SK-N-DZ (cell line): ENCODE results near the gene BTBD2.
"Not testable (repeated sequence)": the region's sequence is repeated elsewhere in the genome, so short reads cannot be mapped to it uniquely, and the experiment has no call there.

Source experiments
- DNase-seq: peaks from one replicate; pipeline ENCODE4 v3.0.0-alpha.2; 2015; ENCODE audit warnings: low spot score

Gene BTBD2

DNA sequence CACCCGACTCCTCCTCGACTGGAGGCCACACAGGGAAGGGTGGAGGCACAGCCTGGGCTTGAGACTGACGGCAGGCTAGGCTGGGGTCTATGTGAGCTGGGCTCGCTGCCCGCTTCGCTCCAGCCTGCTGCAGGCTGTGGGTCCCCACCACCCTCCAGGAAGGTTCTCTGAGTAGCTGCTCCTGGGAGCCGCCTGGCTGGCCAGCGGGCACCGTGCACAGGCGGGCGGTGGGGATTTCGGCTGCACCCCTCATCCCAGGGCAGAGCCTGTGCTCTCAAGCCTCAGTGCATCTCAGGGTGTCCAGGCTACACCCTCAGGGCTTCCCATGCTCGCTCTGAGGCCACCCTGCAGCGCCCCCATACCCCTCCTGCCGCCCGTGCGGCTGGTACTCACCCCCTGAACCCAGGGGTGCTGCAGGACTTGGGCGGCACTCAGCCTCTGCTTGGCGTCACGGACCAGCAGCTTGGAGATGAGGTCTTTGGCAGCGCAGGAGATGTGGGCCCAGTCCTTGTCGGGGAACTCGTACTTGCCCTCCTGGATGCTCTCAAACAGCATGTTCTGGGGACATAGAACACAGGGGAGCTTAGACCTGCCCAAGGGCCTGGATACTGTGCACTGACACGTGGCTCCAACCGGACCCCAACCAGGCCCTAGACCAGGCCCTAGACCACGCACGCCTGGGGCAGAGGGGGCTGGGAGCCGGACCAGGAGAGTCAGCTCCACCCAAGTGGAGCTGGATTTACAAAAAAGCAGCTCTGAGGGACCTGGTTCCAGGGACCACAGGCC, 25.3 kb upstream of the BTBD2 start:
- no peak for DNase-seq

DNA sequence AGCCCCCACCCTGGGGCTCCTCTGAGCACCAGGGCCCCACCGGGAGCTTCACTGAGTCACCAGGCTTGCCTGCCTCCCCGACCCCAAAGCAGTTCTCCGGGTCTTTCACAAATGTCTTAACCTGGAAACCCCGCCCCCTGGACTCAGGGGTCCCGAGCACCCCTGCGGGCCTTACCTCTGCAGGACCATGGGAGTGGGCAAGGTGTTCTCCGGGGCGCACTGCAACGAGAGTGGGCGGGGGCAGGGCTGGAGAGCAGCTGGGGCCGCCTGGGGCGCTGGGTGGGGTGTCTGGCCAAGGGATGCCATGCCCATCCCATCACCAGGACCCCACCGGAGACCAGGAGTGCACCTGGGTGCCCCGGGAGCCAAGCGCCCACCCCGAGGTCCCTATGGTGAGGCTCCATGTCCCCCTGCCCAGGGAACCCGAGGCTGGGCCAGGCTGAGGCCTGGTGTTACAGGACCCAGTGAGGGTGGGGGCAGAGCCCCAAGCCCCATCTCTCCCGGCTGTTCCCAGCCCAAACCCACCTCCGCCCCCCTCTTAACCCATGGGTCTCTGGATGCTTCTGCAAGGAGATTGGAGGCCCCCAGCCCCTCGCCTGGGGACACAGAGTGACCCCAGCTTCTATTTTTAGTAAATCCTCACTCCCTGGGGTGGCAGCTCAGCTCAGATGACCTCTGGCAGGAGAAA, 24.6 kb upstream of the BTBD2 start:
- DNase-seq, result no peak

DNA sequence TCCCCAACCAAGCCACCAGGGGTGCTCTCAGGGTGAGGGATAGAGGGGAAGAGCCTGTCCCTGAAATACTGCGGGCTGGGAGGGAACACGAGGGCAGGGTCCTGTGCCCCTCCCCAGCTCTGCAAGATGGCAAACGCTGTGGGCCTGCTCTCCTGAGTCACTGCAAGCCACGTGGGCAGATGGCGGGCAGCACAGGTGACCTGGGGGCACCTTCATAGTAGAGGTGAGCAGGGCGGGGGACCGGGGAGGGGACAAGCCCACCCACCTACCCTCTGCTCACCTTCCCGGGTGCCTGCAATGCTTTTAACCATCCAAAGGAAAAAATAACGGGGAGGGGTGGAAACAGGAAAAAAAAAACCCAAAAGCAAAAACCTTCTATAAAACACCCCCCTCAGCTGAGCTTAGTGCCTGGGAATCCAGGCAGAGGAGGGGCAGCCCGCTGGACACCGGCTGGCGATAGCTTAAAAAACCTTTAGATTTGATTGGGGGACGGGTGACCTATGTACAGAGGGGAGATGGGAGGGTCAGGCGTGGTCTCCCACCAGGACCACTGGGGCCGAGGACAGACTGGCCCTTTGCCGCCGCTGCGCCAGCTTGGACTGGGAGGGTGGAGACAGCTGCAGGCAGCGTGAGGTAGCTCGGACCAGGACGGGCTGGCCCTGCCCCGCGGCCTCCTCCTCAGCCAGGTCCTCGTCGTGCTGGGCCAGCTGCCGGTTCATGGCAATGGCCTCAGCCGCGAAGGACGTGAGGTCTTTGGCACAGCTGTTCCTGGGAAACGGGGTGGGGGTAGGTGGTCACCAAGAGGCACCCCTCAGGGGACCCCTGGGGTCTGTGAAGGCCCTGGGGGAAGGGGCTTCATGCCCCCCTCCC, 23.8 kb upstream of the BTBD2 start:
- no peak for DNase-seq

GRCh38 chr19:2038284-2039088, 23.0 kb upstream of the BTBD2 start:
- DNase-seq, result no peak

GRCh38 chr19:2037651-2038255, 22.2 kb upstream of the BTBD2 start:
- DNase-seq, result no peak

- DNase-seq, result no peak
Measured at GRCh38 chr19:2036424-2036823, 20.9 kb upstream of the BTBD2 start.

GRCh38 chr19:2035590-2035991, 20.1 kb upstream of the BTBD2 start:
- no peak for DNase-seq

GRCh38 chr19:2034729-2035589, 19.4 kb upstream of the BTBD2 start:
- DNase-seq, result no peak

DNA sequence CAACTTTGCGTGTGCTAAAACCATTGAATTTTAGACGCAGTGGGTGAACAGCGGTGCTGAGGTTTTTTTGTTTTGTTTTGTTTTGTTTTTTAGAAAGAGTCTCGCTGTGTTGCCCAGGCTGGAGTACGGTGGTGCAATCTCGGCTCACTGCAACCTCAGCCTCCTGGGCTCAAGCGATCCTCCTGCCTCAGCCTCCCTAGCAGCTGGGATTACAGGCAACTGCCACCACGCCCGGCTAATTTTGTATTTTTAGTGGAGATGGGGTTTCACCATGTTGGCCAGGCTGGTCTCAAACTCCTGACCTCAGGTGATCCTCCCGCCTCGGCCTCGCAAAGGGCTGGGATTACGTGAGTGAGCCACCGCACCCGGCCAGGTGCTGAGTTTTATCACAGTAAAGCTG, 18.7 kb upstream of the BTBD2 start:
- not testable (repeated sequence) for DNase-seq

GRCh38 chr19:2033825-2034159, 18.3 kb upstream of the BTBD2 start:
- DNase-seq, result no peak

DNA sequence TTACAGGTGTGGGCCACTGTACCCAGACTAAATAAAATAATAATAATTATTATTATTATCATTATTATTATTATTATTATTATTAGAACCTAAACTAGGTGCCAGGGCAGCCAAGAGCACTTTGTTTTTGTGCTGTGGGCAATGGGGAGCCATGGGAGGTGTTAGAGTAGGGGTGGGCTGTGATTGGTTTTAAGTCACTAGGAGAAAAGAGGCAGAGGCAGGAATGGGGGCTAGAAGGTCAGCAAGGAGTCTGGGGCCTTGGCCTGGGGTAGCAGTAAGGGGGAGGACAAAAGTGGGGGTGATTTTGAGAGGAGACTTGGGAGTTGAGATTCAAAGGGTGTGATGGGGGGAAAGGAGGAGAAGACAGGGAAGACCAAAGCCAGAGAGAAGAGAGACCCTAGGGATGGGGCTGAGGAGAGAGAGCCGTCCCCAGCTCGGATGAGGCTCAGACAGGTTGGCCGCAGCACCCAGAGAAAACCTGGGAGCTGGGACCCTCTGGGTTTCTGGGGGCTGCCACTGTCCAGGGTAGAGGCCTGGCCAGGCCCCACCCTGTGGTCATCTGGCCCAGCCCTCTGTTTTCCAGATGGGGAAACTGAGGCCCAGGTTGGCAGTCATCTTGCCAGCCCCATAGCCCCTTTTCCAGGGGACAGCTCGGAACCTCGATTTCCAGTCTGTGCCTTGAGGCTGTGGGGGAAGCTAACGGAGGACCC, 17.8 kb upstream of the BTBD2 start:
- DNase-seq, result no peak

GRCh38 chr19:2032296-2032941, 16.9 kb upstream of the BTBD2 start:
- no peak for DNase-seq

- DNase-seq, result no peak
Measured at GRCh38 chr19:2027361-2027760, 11.8 kb upstream of the BTBD2 start.

GRCh38 chr19:2026770-2027169, 11.3 kb upstream of the BTBD2 start:
- no peak for DNase-seq

DNA sequence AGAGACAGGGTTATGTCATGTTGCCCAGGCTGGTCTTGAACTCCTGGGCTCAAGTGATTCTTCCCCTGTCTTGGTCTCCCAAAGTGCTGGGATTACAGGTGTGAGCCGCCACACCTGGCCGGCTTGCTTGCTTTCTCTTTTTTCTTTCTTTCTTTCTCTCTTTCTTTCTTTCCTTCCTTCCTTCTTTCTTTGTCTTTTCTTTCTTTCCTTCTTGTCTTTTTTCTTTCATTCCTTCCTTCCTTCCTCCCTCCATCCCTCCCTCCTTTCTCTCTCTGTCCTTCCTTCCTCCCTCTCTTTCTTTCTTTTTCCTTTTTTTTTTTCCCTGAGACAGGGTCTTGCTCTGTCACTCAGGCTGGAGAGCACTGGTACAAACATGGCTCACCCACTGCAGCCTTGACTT, 6.8 kb upstream of the BTBD2 start:
- no peak for DNase-seq

DNA sequence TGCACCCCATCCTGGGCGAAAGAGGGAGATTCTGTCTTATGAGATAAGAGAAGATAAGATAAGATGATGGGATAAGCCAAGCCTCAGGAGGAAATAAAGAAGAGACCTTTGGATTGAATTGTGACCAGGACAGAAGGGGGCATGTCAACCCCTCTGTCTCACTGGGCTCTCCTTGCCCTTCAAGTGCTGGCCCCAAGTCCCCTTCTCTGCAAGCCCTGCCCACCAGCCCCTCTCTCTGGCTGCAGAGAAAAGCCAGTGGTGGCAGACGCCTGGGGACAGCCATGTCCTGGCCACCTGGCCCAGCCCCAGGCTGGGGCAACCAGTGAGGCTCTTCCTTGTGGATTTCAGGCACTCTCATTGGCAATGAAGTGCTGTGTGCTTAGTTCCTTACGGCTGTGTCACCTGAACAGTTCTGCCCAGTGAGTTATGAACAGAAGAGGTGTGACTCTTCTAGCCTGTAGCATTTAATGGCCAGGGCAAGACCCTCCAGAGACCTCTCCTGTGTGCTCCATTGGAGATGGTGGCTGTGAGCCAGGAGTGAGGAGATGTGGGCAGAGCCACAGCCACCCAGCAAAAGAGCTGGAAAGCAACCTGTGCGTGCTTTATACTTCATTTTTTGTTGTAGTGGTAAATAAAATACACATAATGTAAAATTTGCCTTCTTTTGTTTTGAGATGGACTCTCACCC, 6.1 kb upstream of the BTBD2 start:
- DNase-seq, result no peak

- DNase-seq, result no peak
Measured at GRCh38 chr19:2018752-2019151, 3.2 kb upstream of the BTBD2 start.

GRCh38 chr19:2016041-2016807, 710 bp upstream of the BTBD2 start:
- peak; percentile 80 for DNase-seq
